ENCODE results near the gene DOCK2.

DOCK2 gene

DNA sequence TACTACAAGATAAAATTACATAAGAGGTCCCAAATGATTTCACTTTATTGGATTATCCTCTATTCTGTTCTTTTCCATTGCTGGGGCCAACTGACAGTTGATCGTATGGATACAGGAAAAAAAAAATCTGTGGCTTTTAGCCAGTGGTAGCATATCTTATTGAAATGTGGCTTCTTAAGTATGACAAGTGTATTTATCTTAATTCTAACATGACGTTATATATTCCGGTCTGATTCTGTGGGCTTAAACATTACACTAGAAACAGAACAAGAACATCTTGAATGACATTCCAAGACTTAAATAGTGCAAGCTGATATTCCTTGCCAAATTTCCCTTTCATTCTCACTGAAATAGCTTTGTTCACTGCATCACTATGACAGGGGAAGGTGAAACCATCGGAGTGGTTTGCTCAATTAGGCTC lies 225.3 kb downstream of the DOCK2 start:
- H3K27me3 ChIP-seq (ENCODE audit: low read depth): no peaks in the 10 kb centered on the region
- H3K36me3 ChIP-seq (replicated peaks): no peaks in the 10 kb centered on the region
- no peaks in the 10 kb centered on the region for H3K9me3 ChIP-seq
- in situ Hi-C loops (cut with MboI; ENCODE audit: low sequenced_read_pairs): no loop called here
- no peak overlapping the region for H3K4me3 ChIP-seq
- no peak for DNase-seq (ENCODE audit: low spot score in 2 of 2)
- H3K4me1 ChIP-seq: no peaks in the 10 kb centered on the region

DNA sequence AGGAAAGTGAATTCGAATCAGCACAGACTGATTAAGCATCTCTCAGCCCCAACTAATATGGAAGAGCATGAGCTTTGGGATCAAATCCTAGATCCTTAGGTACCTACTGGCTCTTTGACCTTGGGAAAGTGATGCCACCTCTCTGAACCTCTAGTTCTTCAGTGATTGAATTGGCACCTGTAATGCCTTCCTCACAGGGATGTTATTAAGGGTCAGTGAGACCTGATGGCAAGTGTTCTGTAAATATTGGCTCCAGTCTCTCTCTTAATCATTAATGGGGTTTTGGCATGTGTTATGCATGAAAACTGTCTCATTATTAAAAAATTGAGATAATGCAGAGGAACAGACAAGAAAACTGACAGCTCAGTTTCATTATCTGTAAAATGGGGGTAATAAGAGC lies 227.4 kb downstream of the DOCK2 start:
- Histone ChIP-seq H3K36me3 (replicated peaks) (no peaks in the 10 kb centered on the region), H3K4me3 (no peak overlapping the region), H3K4me1 (no peaks in the 10 kb centered on the region), H3K9me3 (no peaks in the 10 kb centered on the region), H3K27me3 (ENCODE audit: low read depth) (no peaks in the 10 kb centered on the region)
- no peak for DNase-seq (ENCODE audit: low spot score in 2 of 2)
- in situ Hi-C loops (cut with MboI; ENCODE audit: low sequenced_read_pairs): no loop called here

DNA sequence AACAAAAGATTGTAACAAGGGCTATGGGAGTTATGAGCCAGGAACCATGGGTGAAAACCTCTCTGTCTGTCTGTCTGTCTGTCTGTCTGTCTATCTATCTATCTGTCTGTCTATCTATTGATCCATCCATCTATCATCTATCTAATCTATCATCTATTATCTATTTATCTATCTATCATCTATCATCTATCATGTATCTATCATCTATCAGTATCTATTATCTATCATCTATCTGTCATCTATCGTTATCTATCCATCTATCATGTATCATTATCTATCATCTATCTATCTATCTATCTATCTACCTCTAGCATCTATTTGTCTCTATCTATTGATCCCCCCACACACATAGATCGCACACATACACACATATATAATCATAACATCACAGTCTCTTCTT lies 230.3 kb downstream of the DOCK2 start:
- Histone ChIP-seq H3K27me3 (ENCODE audit: low read depth) (no peaks in the 10 kb centered on the region), H3K4me1 (no peaks in the 10 kb centered on the region), H3K4me3 (no peak overlapping the region), H3K9me3 (no peaks in the 10 kb centered on the region), H3K36me3 (replicated peaks) (no peaks in the 10 kb centered on the region)
- in situ Hi-C loops (cut with MboI; ENCODE audit: low sequenced_read_pairs): no loop called here
- no peak for DNase-seq (ENCODE audit: low spot score in 2 of 2)

DNA sequence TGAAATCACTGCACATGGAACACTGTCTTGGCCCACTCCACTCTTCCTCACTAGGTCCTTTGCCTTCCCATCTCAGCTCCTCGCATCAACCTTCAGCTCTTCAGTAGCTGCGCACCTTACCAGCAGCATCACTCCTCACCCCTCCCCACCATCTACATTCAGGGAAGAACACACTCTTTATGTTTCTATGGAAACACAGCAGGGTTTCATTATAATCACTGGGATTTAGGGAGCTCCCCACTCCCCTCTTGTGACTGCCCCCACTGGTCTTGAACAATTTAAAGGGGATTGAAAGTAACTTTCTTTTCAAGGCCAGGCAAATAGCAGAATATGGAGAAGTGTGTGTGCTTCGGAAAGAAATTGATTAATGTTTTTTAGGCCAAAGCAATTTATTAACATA lies 232.0 kb downstream of the DOCK2 start:
- no peaks in the 10 kb centered on the region for H3K27me3 ChIP-seq (ENCODE audit: low read depth)
- DNase-seq (ENCODE audit: low spot score in 2 of 2): no peak
- no peaks in the 10 kb centered on the region for H3K9me3 ChIP-seq
- in situ Hi-C loops (cut with MboI; ENCODE audit: low sequenced_read_pairs): no loop called here
- H3K4me3 ChIP-seq: no peak overlapping the region
- no peaks in the 10 kb centered on the region for H3K4me1 ChIP-seq
- no peaks in the 10 kb centered on the region for H3K36me3 ChIP-seq (replicated peaks)

DNA sequence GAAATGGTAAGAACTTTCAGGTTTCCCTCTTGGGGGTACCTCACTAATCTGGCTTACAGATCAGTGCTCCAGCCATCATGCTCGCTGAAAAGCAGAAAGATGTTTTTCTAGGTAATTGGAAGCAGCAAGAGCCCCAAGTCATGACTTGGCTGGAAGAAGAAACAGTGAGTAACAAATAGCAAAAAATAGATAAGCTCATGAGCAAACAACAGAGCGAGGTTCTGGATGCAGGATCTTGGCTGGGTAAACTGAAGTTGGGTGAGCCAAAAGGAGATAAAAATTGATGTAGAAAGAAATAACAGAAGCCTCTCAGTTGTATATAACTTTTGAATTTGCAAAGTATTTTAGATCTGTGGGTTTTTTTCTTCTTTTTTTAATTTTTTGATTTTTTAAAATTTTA lies 233.1 kb downstream of the DOCK2 start:
- no peaks in the 10 kb centered on the region for H3K36me3 ChIP-seq (replicated peaks)
- H3K4me3 ChIP-seq: no peak overlapping the region
- no peaks in the 10 kb centered on the region for H3K4me1 ChIP-seq
- in situ Hi-C loops (cut with MboI; ENCODE audit: low sequenced_read_pairs): no loop called here
- no peaks in the 10 kb centered on the region for H3K27me3 ChIP-seq (ENCODE audit: low read depth)
- no peak for DNase-seq (ENCODE audit: low spot score in 2 of 2)
- H3K9me3 ChIP-seq: no peaks in the 10 kb centered on the region

DNA sequence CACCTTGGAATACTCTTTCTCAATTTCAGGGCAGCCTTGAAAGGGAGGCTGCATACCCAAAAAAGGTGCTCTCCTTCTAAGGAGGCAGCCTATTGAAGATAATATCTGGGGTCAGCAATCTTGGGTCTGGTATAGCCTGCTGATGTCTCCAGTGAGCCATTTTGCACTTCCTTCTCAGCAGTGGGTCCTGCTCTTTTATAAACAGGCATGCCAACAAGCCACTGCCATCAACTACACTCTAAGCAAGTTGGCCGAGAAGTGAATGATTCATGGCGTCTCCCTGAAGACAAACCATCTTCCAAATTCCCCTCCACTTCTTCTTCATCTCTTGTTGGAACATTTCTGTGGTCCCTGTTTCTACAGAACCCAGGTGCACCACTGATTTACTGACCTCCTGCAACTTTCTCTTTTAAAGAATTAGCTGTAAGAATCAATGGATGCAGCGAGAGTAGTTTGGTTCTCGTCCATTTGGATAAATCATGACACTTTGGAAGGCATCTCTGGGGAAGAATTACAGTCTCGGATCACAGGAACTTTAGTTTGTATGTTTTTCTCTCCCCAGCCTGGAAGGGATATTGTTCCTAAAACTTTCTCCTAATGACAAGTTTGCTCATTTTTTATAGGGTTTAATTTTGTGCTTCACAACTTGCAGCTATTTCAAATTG lies 234.9 kb downstream of the DOCK2 start:
- in situ Hi-C loops (cut with MboI; ENCODE audit: low sequenced_read_pairs): no loop called here
- no peaks in the 10 kb centered on the region for H3K36me3 ChIP-seq (replicated peaks)

DNA sequence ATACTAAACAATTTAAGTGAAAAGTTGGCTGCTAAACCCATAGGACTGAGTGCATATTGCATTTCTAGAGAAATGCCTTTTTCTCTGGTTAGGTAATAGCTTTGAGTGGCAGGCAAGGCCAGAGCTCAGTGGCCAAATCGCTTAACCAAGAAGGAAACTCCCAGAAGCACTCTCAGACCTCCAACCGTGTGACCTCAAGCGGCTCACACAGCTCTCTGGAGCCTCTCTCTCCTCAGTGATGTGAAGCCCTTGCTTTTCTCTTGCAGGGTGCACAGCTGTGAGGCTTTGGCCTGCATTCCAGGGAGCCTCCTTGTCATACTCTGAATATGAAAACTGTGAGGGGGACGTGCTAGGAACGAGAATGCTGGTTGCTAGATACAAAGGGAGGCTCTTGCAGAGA lies 236.6 kb downstream of the DOCK2 start:
- no peak for DNase-seq (ENCODE audit: low spot score in 2 of 2)
- Histone ChIP-seq H3K9me3 (no peaks in the 10 kb centered on the region), H3K36me3 (replicated peaks) (no peaks in the 10 kb centered on the region), H3K4me3 (no peak overlapping the region), H3K27me3 (ENCODE audit: low read depth) (no peaks in the 10 kb centered on the region), H3K4me1 (no peaks in the 10 kb centered on the region)
- in situ Hi-C loops (cut with MboI; ENCODE audit: low sequenced_read_pairs): no loop called here

More for the DNA sequence above, 234.9 kb downstream of the DOCK2 start:
- DNase-seq (ENCODE audit: low spot score in 2 of 2): no peak
- H3K27me3 ChIP-seq (ENCODE audit: low read depth): no peaks in the 10 kb centered on the region
- no peak overlapping the region for H3K4me3 ChIP-seq
- H3K9me3 ChIP-seq: no peaks in the 10 kb centered on the region
- H3K4me1 ChIP-seq: no peaks in the 10 kb centered on the region

DNA sequence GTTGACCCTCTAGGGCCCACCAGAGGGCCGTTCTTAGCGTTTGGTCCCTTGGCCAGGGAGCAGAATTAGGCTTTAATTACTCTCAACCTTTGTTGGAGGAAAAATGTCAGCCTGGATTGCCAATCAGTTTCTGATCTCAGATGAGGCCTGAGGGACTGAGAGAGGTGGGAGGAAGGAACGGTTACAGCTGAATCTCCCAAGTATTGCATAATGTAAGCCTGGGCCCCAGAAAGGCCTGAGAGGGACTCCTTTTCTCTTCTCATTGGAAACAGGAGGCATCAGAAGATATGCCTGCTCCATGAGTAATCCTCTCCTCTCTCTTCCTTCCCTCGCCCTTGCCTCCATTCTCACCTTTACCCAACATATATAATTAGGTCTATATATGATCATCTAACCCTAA lies 237.5 kb downstream of the DOCK2 start:
- H3K36me3 ChIP-seq (replicated peaks): no peaks in the 10 kb centered on the region
- H3K9me3 ChIP-seq: no peaks in the 10 kb centered on the region
- in situ Hi-C loops (cut with MboI; ENCODE audit: low sequenced_read_pairs): no loop called here
- H3K27me3 ChIP-seq (ENCODE audit: low read depth): no peaks in the 10 kb centered on the region
- H3K4me1 ChIP-seq: no peaks in the 10 kb centered on the region
- no peak for DNase-seq (ENCODE audit: low spot score in 2 of 2)
- no peak overlapping the region for H3K4me3 ChIP-seq

DNA sequence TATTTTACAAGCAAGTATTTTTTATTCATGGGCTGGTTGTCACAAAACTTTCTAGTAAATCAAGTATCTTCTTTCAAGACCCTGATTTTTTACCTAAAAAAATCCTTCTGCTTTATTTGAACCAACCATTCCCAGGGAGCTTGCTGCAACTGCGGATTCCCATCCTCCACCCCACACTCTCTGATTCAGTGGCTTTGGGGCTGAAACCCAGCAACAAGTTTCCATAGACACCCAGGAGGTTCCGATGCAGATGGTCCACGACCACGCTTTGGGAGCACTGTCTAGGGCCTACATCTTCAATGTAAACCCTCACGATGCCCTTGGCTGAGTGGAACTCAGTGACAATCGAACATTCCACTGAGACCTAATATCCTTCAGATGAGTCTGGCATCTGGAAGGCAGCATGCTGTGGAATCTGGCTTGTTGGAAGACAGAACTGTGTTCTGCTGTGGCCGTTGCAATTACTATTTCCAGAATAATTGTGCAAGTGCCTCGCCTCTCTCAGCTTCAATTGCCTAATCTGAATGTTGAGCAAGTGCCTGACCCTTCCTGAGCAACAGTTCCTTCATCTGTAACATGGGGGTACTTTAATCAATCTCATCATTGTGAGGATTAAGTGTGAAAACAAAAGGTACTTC lies 238.1 kb downstream of the DOCK2 start:
- in situ Hi-C loops (cut with MboI; ENCODE audit: low sequenced_read_pairs): no loop called here
- no peak for DNase-seq (ENCODE audit: low spot score in 2 of 2)
- H3K4me3 ChIP-seq: no peak overlapping the region
- H3K4me1 ChIP-seq: no peaks in the 10 kb centered on the region
- no peaks in the 10 kb centered on the region for H3K27me3 ChIP-seq (ENCODE audit: low read depth)
- H3K9me3 ChIP-seq: no peaks in the 10 kb centered on the region
- H3K36me3 ChIP-seq (replicated peaks): no peaks in the 10 kb centered on the region

DNA sequence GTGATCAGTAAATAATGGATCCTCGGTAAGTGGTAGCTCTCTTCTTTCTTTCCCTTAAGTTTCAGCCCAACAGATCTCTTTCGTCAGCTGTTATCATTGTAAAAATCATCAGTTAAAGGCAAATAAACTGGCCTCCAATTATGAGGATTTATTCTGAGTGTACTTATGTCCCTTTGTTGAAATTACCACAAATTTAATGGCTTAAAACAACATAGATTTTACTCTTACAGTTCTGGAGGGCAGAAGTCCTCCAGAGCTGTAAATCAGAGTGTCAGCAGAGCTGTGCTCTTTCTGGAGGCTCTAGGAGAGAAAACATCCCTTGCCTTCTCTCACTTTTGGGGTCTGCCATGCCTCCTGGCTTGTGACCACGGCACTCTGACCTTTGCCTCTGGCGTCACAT lies 238.7 kb downstream of the DOCK2 start:
- Histone ChIP-seq H3K9me3 (no peaks in the 10 kb centered on the region), H3K36me3 (replicated peaks) (no peaks in the 10 kb centered on the region), H3K4me1 (no peaks in the 10 kb centered on the region), H3K27me3 (ENCODE audit: low read depth) (no peaks in the 10 kb centered on the region), H3K4me3 (no peak overlapping the region)
- in situ Hi-C loops (cut with MboI; ENCODE audit: low sequenced_read_pairs): no loop called here
- DNase-seq (ENCODE audit: low spot score in 2 of 2): no peak

DNA sequence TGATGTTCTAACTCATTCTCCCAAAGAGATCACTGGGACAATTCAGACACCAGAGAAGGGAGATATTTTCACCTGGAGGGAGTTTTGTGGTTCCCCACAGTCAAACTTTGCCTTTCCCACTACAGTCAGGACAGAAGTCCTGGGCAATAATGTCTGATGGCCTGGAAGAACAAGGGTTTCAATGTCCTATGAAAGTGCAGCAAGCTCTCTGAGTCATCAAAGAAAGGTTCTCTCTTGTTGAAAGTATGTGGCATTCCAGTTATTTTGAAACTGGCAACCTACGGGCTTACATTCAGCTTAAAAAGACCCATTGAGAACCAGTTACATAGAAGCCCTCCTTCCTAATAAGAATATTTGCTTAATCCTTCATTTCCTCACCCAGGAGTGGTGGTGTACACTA lies 239.3 kb downstream of the DOCK2 start:
- no peak overlapping the region for H3K4me3 ChIP-seq
- DNase-seq (ENCODE audit: low spot score in 2 of 2): no peak
- in situ Hi-C loops (cut with MboI; ENCODE audit: low sequenced_read_pairs): no loop called here
- H3K9me3 ChIP-seq: no peaks in the 10 kb centered on the region
- no peaks in the 10 kb centered on the region for H3K36me3 ChIP-seq (replicated peaks)
- H3K27me3 ChIP-seq (ENCODE audit: low read depth): no peaks in the 10 kb centered on the region
- H3K4me1 ChIP-seq: no peaks in the 10 kb centered on the region

DNA sequence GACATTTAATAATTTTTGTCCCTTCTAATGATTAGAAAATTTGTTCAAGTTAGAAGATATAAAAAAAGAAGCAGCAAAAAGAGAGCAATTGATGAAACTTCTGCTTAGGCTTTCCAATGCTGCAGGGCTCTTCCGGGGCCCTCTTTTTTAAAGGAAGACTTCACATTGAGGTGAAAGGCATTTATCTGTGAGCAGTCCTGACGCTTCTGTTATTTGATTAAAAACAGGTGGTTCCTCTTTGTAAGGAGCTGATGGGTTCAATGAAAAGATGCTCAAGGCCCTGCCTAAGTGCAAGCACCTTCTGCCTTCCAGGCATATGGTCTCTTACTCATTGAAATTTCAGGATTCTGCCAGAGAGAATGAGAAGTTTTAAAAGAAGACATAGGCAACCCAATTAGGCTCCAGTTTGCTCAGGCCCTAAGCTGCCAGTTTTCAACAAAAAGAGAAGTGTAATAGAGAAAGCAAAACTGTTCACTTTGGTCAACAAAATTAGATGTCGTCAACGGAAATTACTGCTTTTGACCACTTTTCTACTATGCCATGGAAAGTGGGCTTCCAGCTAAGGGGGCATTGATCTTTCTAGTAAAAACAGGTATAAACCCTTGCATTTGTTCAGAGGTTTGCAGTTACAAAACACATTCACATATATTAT lies 243.1 kb downstream of the DOCK2 start:
- DNase-seq (ENCODE audit: low spot score in 2 of 2): no peak
- H3K27me3 ChIP-seq (ENCODE audit: low read depth): no peaks in the 10 kb centered on the region
- no peaks in the 10 kb centered on the region for H3K4me1 ChIP-seq
- H3K36me3 ChIP-seq (replicated peaks): no peaks in the 10 kb centered on the region
- no peaks in the 10 kb centered on the region for H3K9me3 ChIP-seq
- in situ Hi-C loops (cut with MboI; ENCODE audit: low sequenced_read_pairs): no loop called here
- no peak overlapping the region for H3K4me3 ChIP-seq

DNA sequence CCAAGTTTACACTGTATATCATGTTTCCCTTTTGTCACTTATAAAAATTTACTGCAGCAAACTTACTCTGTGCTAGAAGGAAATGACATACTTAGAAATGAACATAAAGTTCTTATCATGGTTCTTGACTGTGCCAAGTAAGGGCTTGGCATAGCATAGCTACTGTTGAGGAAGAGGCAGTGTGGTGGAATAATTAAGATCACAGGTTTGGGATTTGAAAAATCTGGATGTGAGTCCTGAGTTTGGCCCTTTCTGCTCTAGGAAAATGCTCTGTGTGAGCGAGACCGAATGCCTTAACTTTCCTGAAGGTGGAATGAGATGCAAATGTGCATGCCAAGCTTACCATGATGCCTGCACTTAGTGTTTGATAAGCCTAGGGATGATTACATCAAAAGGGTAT lies 243.7 kb downstream of the DOCK2 start:
- in situ Hi-C loops (cut with MboI; ENCODE audit: low sequenced_read_pairs): no loop called here
- Histone ChIP-seq H3K36me3 (replicated peaks) (no peaks in the 10 kb centered on the region), H3K27me3 (ENCODE audit: low read depth) (no peaks in the 10 kb centered on the region), H3K9me3 (no peaks in the 10 kb centered on the region), H3K4me1 (no peaks in the 10 kb centered on the region), H3K4me3 (no peak overlapping the region)
- DNase-seq (ENCODE audit: low spot score in 2 of 2): no peak

DNA sequence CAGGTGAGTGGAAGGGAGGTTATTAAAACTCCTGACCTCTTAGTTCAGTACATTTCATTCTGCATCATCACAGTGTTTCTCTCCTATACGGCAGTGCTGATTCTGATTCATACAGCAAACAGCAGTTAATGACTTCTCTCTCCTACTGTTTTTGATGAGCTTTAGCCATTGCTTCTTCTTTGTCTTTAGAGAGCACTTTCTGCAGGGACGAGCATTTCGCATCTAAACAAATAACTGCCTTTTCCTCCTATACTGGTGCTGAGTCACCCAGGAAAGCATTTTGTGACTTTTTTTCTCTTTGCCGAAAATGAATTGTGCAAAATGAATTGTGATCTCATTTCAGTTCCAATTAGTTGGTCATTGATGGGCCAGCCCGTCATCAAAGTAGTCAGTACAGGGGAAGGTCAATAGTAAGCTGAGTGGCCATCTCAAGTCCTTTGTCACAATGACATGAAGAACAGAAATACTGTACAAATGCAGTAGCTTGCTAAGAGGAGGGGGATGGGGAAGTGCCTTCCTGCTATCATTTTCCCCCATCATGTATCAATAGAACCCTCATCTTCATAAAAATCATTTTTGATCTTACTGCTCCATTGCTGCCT lies 244.7 kb downstream of the DOCK2 start:
- no peaks in the 10 kb centered on the region for H3K4me1 ChIP-seq
- in situ Hi-C loops (cut with MboI; ENCODE audit: low sequenced_read_pairs): no loop called here
- H3K36me3 ChIP-seq (replicated peaks): no peaks in the 10 kb centered on the region
- no peak for DNase-seq (ENCODE audit: low spot score in 2 of 2)
- H3K27me3 ChIP-seq (ENCODE audit: low read depth): no peaks in the 10 kb centered on the region
- H3K4me3 ChIP-seq: no peak overlapping the region
- no peaks in the 10 kb centered on the region for H3K9me3 ChIP-seq

All from HAP-1 (cell line).